GM20000 (cell line): ENCODE data around the gene ABAT.

Experiments used
- DNase-seq: peaks from one replicate; pipeline ENCODE4 v3.0.0; 2012; ENCODE audit warnings: low spot score
- TF ChIP-seq, protein P1 (sequence below): IDR thresholded peaks from 2 replicates; pipeline ENCODE4 v1.5.1; 2012; ENCODE audit warnings: mild to moderate bottlenecking, control low read depth; ENCODE audit errors: extremely low read depth, missing control alignments

ABAT gene

DNA sequence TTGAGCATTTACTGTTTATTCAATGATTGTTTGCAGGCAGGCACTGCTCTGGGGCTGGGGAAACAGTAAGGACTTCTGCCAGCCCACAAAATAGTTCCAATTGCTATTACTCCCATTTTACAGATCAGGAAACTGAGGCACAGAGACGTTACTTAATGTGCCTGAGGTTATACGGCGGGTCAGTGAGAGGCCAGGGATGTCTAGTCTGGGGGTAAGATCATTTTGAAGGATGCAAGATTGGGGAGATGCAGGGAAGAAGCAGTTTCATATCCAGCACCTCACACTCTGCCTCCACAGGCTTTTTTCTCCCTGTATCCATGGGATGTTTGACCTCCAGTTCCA lies 46.5 kb downstream of the ABAT start:
- TF ChIP-seq, protein P1, sequence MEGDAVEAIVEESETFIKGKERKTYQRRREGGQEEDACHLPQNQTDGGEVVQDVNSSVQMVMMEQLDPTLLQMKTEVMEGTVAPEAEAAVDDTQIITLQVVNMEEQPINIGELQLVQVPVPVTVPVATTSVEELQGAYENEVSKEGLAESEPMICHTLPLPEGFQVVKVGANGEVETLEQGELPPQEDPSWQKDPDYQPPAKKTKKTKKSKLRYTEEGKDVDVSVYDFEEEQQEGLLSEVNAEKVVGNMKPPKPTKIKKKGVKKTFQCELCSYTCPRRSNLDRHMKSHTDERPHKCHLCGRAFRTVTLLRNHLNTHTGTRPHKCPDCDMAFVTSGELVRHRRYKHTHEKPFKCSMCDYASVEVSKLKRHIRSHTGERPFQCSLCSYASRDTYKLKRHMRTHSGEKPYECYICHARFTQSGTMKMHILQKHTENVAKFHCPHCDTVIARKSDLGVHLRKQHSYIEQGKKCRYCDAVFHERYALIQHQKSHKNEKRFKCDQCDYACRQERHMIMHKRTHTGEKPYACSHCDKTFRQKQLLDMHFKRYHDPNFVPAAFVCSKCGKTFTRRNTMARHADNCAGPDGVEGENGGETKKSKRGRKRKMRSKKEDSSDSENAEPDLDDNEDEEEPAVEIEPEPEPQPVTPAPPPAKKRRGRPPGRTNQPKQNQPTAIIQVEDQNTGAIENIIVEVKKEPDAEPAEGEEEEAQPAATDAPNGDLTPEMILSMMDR, result no peak
- no peak for DNase-seq

GRCh38 chr16:8721336-8722024 lies 47.1 kb downstream of the ABAT start:
- TF ChIP-seq, protein P1, result no peak
- DNase-seq, result no peak

DNA sequence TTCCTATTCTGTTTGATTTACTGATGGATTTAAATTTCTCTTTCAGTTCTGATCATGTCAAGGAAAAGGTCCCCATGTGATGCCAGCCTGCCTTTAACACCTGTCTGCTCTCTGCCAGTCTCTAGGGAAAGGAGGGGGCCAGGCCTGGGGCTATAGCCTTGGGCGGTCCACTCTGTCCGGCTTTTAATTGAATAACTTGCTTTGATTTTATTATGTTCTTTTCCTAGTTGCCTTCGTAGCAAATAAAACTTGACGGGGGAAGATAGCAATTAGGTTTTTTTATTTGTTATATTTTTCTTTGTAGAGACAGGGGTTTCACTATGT lies 47.6 kb downstream of the ABAT start:
- TF ChIP-seq, protein P1, result no peak
- DNase-seq, result no peak

DNA sequence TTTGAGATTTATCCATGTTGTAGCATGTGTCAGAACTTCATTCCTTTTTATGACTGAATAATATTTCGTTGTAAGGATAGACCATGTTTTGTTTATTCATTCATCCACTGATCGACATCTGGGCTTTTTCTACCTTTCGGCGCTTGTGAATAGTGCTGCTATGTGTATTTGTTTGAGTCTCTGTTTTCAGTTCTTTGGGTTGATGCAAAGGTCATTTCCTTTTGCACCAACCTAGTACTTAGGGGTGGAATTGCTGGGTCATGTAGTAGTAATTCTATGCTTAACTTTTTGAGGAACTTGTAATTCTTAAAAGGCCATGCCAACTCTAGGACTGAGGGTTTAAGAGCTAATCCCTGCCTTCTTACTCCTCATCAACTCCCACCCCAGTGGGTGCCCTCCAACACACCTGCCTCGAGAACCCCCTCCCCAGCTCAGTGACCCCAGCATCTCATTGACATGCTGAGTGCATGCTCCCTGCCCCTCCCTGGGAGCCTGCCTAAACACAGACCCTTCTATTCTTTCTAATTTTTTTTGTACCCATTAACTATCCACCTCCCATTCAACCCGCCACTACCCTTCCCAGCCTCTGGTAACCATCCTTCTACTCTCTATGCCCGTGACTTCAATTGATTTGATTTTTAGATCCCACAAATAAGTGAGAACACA lies 51.2 kb downstream of the ABAT start:
- TF ChIP-seq, protein P1, result no peak
- DNase-seq, result no peak

DNA sequence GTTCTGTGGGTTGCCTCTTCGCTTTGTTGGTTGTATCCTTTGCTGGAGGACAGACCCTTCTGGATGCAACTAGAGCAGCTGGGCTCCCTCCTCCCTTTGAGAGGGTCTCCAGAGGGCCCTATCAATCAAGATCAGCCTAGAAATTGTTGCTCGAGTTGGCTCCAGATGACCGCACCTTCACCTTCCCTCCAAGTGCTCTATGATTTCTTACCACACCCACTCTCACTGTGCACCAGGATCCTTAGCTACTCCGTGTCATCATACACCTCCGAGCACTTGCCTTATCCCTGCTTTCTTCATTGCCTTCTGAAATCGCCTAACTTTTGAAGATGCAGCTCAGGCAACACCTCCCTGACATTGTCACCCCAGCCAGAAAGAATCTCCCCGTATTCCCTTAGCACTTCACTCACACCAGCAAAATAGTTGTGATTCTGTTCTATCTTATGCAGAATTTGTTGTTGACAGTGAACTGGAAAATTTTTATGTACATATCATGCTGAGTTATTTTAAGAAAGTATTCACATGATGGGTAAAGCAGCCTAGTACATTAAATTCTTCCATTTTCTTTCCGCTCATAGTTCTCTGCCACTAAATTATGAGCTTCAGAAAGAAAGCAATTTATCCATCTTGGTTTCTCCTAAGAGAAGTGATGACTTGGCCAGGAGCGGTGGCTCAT lies 52.9 kb downstream of the ABAT start:
- no peak for DNase-seq
- TF ChIP-seq, protein P1, result no peak

DNA sequence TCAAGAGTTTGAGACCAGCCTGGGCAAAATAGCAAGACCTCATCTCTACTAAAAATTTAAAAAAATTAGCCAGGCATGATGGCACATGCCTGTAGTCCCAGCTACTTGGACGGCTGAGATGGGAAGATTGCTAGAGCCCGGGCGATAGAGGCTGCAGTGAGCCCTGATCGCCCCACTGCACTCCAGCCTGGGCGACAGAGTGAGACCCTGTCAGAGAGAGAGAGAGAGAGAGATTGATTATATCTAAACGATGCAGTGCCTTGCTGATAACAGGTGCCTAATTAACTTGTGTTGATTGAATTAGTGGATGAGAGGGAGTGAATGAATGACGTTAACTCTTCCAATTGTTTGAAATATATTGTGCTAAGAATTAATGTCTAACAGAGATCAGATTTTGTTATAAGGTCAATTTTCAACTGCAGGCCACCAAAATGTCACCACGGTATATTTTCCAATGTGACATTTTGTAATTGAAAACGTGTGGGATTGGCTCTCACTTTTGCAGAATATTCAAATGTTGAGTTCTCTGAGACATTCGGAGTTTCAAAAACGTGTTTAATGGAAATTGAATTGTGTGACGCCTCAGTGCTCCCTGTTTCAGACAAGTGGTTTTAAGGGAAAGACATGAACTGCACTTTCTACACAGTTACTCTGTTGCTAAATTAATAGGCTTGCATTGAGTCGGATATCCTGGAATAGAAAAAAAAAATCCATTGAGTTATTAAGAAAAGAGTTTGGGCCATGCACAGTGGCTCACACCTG lies 53.6 kb downstream of the ABAT start:
- no peak for DNase-seq
- TF ChIP-seq, protein P1, result no peak

- DNase-seq, result no peak
- TF ChIP-seq, protein P1, result no peak
Observed at GRCh38 chr16:8729779-8730334, 55.4 kb downstream of the ABAT start.
